NOMO-1 treated with DMSO at 0.1 percent for 48 hours (cell line): ENCODE data around the gene TSPAN18.

Experiments
- DNase-seq: peaks from one replicate; lab custom pipeline; 2025; ENCODE audit not compliant: unreplicated experiment; lab: John Stamatoyannopoulos, UW

The TSPAN18 gene

GRCh38 chr11:44793350-44794090 is 66.8 kb downstream of the TSPAN18 start:
- DNase-seq: no peak

DNA sequence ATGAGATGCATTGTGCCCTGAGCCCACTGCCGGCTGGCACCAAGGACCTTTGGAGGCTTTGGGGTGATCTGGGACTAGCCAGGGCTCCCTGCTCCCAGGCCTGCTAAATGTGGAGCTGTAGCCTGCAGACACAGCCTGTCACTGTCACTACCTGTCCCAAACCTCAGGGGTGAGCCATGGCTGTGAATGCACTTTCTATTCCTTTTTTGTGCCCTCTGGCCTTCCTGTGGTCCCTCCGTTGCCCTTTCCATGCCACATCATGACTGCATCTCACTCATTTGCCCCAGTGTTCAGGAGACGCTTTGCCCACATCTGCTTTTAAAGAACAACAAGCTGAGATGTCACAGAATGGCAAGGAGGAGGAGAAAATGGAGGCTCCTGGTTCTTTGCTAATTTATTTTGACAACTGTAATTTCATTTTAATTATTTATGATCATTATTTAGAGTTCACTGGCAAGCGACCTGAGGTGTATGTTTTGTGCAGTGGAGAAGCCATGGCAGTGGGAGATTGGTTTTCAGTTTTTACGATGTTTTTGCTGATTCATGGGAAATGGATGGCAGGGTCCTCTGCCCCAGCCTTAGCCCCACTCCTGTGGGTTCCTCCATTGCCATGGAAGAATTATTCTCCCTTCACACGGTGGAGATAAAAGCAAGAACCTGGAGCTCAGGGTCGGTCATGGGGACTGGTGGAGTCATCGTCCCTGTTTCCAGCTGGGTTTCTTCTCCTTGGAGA is 69.2 kb downstream of the TSPAN18 start:
- no peak for DNase-seq

DNA sequence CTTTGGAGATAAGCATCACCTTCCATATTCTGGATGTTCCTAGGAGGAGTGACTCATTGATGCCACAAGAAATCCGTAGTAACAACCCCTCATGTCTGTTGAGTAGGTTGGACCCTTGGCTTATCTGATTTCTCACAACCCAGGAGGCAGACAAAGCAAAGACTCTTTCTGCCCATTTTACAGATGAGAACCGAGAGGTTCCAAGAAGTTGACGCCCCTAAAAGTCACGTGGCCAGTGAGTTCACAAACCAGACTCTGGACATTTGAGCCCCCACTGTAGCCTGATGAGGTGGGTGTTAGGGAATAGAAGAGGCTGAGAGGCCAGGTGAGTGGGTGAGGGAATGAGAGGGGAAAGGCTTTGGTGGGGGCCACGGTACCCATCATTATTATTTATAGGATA is 70.3 kb downstream of the TSPAN18 start:
- no peak for DNase-seq

GRCh38 chr11:44797886-44798606 is 71.3 kb downstream of the TSPAN18 start:
- no peak for DNase-seq

- DNase-seq: no peak
These were observed 71.8 kb downstream of the TSPAN18 start for GRCh38 chr11:44798607-44798972.

DNA sequence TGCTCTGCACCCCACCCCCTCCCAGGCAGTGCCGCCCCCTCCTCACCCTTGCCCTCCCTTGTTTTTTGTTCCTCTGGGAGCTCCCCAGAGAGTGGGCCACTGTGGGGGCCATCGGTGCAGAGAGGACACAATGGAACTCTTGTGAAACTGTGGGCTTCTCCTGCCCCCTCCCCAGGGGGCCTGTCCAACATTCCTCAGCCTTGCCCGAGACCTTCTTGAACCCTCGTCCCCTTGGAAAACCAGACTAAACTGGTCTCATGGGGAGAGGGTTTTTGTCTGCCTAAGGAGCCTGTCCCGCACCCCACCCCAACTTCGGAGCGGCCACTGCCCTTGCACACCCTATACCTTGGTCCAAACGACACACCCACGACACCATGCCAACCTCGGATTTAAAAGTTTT is 72.2 kb downstream of the TSPAN18 start:
- DNase-seq: no peak

DNA sequence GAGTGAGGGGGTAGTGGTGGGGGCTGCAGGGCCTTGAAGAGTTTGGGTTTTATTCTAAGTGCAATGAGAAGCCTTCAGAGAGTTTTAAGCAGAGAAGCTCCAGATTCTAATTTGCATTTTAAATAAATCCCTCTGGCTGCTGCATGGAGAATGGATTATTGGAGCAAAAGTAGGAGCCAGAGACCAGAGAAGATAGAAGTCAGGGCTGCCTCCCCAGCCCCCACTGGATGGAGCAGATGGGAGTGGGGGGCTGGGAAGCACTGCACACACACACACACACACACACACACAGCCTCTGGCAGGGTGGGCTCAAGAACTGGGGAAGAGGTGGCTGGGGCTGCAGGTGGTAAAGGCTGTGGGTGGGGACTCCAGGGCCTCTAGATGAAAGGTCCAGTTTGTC is 75.6 kb downstream of the TSPAN18 start:
- DNase-seq: no peak

DNA sequence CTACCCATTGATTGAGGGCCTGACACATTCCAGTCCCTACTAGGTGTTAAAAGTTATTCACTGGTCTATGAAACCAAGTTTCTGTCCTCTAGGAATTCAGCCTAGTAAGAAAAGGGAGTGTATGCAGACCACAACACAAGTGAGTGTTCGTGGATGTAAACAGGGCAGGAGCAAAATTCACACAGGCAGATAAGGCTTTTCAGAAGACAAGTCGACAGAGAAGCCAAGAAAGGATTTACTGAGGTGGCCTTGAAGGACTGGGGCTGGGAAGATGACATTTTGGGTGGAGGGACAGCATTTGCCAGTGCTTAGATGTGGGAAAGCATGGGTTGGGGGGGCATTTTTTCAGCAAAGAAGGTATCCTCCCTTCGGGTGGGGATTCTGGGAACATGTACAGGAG is 76.2 kb downstream of the TSPAN18 start:
- no peak for DNase-seq

- no peak for DNase-seq
These were observed 78.0 kb downstream of the TSPAN18 start for GRCh38 chr11:44804449-44805437.

DNA sequence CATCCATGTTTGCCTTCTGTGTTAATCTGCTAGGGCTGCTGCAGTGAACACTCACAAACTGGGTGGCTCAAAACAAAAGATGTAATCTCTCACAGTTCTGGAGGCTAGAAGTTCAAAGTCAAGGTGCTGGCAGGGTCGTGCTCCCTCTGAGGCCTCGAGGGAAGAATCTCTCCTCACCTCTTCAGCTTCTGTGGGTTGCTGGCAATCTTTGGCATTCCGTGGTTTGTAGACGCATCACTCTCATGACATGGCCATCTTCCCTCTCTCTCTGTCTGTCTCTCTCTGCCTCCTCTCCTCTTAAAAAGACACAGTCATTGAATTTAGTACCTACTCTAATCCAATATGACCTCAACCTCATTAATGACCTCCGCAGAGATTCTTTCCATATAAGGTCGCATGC is 78.8 kb downstream of the TSPAN18 start:
- DNase-seq: no peak

DNA sequence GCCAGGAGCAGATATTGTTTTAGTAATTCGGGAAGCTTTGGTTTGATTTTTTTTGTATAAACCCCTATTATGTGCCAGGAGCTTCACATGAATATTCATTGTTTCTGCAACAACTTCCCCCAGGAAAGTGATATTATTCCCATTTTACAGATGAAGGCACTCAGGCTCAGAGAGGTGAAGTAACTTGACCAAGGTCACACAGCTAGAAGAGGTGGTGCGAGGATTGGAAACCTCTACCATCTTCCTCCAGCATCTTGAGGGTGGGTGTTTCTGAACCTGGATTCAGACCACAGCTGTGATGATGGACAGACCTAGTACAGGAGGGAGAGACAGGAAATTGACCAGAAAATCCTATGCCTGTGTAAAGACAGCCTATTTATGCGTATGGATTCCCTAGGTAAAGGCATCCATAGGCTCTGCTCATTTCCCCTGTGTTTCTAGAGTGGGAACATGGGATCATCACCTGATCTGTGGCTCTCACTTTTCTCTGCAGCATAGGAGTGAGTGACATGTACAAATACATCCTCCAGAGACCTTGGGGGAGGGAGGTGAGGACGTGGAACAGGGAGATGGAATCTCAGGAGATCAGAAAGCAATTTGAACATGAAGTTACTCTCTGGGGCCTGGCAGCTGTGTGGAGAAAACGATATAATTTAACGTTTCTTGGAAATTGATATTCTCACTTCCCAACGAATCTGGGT is 81.4 kb downstream of the TSPAN18 start:
- no peak for DNase-seq

DNA sequence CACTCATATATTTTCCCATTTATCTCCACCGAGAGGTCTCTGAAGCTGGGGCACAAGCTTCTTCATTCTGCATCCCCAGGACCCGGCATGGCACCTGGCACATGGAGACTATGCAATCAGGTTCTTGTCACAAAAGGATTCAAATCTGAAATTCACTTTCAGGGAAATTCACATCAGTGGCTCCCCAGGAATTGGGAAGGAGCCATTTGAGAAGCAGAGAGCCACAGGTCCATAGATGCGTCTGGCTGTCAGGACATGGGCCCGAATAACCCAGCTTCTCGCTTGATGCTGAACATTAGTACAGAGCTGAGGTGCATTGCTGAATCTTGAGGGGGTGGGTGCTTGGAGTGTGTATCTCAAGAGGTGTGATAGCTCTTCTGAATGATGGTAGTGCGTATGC is 82.5 kb downstream of the TSPAN18 start:
- DNase-seq: no peak

DNA sequence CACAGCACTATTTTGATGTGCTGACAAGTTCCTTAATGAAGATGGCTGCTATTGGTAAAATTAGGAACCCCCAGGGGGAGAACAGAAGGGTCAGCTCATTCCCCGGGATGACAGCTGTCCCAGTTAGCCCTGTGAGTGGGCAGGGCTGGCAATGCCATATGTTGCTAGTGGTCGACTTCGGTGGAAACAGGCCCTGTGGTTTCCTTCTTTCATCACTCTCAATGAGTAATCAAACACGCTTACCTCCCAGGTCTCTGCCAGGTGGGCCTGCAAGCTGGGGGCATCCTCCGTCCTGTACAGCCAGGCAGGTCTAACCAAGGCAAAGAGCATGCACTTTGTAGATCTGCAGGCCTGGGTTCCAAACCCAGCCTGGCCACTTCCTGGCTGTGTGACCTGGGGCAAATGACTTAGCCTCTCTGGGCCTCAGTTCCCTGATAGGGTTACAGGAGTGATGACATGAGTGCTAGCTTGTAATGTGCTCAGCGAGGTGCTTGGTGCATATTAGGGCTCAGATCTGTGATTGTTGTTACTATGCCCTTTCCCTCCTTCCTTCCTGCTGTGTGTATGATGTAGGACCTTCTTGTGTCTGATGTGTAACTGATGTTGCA is 85.2 kb downstream of the TSPAN18 start:
- DNase-seq: peak; percentile 10

DNA sequence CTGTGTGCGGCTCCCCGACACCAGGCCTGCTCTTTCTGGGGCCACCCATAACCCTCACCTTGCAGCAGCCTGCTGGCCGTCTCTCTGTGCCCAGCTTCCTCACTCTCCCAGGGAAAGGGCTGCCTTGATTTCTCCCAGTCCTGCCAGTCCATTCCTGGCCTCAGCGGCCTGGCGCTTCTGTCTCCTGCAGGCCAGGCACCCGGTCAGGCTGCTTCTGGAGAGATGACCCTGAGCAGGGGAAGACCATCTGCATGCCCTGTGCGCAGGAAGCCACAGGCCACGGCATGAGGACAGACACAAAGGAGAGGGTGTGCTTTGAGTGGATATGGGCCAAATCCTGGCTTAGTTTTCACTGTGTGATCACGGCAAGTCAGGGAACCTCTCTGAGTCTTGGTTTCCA is 86.2 kb downstream of the TSPAN18 start:
- no peak for DNase-seq

- no peak for DNase-seq
These were observed 86.6 kb downstream of the TSPAN18 start for GRCh38 chr11:44813401-44813800.

DNA sequence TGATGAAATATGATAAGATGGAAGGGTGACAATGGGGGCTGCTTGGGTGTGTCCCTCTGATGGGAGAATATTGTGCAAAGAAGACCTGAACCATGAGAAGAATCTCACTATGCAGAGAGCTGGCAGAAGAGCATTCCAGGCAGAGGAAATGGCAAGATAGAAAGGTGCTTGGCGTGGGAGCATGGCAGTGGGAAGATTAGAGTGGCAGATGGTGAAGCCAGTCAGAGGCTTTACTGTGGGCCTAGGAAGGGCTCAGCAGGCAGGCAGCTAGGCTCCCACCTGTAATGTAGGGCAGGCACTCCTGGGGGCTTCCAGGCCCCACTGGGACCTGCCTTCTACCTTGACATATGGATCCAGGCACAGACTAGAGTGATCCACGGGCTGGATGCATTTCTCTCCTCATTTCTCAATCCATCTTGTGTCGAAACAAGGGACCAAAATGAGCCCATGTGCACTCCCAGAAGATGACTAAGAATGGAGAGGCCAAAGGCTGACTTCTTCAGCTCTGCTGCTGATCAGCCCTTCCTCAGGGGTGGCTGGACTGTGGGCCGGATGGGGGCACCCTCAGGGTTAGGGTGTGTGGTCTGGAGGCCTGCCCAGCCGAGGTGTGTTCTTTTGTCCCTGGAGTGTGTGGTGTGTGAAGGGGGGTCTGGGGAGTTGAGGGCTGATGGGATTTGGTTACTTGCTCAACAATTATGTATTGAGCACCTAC is 88.3 kb downstream of the TSPAN18 start:
- peak; percentile 73 for DNase-seq

DNA sequence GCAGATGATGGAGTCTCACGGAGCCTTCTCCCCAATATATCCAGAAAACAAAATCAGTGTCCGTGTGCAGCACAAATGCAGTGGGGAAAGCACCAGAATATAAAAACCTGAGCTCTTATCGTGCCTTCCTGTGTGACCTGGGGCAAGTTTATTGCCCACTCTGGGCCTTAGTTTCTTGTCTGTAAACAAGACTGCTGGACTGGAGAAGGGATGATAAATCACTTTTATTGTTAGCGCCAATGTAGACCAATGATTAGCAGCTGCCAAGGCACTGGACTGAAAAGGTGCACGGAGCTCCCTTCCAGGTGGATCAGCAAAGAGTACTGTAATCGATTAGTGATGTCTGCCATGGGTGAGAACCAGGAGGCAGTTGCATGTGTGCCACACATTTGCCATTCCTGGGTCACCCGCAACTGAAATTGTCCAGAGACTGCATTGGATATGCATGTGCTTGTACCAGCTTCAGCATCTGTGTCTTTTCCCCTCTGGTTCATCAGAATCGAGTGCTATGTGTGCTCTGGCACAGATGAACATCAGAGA is 89.2 kb downstream of the TSPAN18 start:
- DNase-seq: no peak

DNA sequence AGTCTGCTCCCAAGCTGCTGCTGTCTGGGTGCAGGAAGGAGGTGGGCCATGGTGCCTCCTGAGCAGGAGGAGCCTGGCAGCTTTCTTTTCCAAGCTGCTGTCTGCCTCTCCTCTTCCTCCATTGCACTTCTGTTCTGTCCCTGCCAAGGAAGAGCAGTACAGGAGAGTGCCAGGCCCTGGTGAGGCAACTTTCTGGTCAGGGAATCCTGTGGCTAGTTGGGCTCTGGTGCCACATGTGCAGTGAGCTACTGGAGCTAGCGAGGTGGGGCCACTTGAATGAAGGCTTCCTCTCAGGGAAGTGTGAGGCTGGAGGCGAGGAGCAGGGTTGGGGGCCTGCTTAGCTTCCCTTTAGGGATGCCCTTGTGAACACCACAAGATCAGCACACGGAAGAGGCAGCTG is 90.0 kb downstream of the TSPAN18 start:
- no peak for DNase-seq
